ENCODE data around the gene TCERG1L.

DNA sequence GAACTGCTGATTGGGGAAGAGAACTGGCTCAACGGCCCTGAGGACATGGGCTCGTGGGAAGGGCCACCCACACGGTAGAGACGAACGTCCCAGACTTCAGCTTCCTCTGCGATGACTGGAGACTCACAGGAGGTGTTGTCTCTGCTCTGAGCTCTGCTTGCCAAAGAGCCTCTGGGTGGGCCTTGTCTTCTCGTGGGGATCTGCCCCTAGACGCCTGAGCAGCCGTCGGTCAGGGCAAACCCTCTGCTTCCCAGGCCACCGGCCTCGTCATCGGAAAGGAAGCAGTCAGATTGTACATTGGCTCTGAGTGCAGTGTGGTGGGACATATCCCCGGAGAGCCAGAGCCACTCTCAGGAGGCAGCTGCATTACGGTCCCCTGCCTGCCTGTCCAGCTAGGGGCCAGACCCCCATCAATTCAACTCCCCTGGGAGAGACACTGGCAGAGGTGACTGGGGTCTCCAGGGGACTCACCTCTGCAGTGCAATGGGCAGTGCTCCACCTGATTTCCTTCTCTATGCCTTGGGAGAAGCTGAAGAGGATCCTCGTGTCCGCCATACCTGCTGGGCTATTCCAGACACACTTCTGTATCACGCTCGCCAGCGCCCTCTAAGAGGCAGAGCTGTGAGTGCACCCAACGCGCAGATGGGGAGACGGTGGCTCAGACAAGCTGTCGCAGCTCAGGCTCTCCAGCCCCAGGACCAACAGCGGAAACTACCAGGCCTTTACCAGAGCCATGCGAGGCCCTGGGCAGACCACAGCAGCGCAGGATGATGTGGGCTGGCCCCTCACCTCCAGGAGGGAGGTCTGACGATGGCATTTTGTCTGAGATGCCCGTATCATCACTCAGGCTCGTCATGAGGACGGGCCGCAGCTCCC lies 227.4 kb downstream of the TCERG1L start:
- TF ChIP-seq, protein P1, sequence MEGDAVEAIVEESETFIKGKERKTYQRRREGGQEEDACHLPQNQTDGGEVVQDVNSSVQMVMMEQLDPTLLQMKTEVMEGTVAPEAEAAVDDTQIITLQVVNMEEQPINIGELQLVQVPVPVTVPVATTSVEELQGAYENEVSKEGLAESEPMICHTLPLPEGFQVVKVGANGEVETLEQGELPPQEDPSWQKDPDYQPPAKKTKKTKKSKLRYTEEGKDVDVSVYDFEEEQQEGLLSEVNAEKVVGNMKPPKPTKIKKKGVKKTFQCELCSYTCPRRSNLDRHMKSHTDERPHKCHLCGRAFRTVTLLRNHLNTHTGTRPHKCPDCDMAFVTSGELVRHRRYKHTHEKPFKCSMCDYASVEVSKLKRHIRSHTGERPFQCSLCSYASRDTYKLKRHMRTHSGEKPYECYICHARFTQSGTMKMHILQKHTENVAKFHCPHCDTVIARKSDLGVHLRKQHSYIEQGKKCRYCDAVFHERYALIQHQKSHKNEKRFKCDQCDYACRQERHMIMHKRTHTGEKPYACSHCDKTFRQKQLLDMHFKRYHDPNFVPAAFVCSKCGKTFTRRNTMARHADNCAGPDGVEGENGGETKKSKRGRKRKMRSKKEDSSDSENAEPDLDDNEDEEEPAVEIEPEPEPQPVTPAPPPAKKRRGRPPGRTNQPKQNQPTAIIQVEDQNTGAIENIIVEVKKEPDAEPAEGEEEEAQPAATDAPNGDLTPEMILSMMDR (IDR thresholded peaks at IDR 0.05), result no peak
- no peak for TF ChIP-seq POLR2A (IDR thresholded peaks at IDR 0.05)
